Activated CD4-positive, alpha-beta T cell treated with anti-CD3 and anti-CD28 coated beads, Interleukin-2, amount 50 U/mL, for 24 hours (primary cell): Measurements from ENCODE around the gene CSTF2T.
"Not testable (repeated sequence)": the region's sequence is repeated elsewhere in the genome, so short reads cannot be mapped to it uniquely, and the experiment has no call there.

ENCODE experiments used
- DNase-seq, 2 donors: peaks; one replicate each; pipeline ENCODE4 v3.0.0-alpha.2; 2020; ENCODE audit warnings: low read depth in 1 of 2, low spot score in 1 of 2

CSTF2T gene

GRCh38 chr10:51698473-51699063 lies 827 bp downstream of the CSTF2T start:
- DNase-seq = no peak

GRCh38 chr10:51696251-51696650 lies 3.1 kb downstream of the CSTF2T start:
- no peak for DNase-seq

DNA sequence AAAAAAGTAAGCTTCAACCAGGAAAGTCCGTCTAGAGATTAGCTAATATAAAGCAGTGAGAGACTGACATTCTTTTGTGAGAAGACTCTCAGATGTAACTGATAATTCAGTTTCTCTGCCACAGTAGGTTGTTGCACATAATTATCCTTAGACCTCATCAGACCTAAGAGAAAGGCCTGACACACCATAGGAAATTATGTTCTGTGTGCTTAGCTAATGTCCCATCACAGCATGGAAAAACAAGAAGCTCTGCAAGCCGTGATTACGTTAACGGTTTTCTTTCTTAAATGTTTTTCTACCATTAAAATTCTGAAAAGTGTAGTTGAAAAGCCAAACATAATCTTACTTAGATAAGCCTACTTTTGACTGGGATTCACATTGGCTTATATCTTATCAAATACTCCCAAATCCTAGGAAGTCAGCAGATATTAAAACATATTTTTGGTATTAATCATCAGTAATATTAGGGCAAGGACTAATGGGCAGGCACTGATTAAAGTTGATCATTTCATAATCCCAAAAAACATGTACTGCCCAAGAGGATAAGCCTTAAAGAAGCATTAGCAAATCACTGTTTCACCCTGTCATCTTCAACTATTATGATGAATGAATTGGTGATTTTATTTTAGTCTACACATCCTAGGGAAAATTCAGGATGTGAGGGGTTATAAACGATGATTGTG lies 5.2 kb downstream of the CSTF2T start:
- no peak for DNase-seq

GRCh38 chr10:51691135-51691534 lies 8.3 kb downstream of the CSTF2T start:
- DNase-seq = no peak

- no peak for DNase-seq
Measured at GRCh38 chr10:51689536-51689935, 9.9 kb downstream of the CSTF2T start.

GRCh38 chr10:51688826-51689225 lies 10.6 kb downstream of the CSTF2T start:
- not testable (repeated sequence) for DNase-seq

GRCh38 chr10:51687296-51687695 lies 12.1 kb downstream of the CSTF2T start:
- no peak for DNase-seq

GRCh38 chr10:51685768-51686167 lies 13.6 kb downstream of the CSTF2T start:
- no peak for DNase-seq

GRCh38 chr10:51683031-51683691 lies 16.2 kb downstream of the CSTF2T start:
- DNase-seq = no peak

- DNase-seq = no peak
Measured at GRCh38 chr10:51679841-51680240, 19.6 kb downstream of the CSTF2T start.

DNA sequence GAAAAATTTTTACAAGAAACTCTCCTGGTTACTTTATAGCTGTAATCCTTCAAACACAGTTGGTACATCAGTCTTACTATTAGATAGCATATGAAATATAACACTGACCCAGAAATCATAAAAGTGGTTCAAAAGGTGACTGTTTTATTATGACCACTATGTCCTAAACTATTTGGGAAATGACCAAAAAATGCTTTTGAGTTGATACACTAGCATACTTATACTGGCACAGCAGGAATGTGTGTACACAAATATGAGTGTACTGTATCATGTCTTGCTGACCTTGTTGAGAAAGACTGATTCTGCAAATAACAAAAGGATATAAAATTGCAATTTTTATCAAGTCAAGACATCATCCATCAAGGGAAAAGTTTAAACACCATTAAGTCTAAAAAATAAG lies 24.3 kb downstream of the CSTF2T start:
- no peak for DNase-seq

GRCh38 chr10:51672039-51672535 lies 27.3 kb downstream of the CSTF2T start:
- no peak for DNase-seq

- no peak for DNase-seq
Measured at GRCh38 chr10:51669041-51669440, 30.4 kb downstream of the CSTF2T start.

DNA sequence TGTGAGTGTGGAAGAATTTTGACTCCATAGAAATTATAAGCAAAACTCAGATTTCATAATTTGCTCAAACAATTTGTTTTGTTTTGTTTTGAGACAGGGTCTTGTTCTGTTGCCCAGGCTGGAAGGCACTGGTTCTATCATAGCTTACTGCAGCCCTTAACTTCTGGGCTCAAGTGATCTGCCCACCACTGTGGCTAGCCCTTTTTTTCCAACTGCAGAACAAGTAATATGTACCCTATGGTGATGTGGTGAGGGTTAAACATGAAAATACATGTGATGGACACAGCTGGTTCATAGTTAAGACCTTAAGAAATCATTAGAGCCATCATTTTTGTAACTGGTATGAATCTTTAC lies 31.1 kb downstream of the CSTF2T start:
- DNase-seq = no peak

DNA sequence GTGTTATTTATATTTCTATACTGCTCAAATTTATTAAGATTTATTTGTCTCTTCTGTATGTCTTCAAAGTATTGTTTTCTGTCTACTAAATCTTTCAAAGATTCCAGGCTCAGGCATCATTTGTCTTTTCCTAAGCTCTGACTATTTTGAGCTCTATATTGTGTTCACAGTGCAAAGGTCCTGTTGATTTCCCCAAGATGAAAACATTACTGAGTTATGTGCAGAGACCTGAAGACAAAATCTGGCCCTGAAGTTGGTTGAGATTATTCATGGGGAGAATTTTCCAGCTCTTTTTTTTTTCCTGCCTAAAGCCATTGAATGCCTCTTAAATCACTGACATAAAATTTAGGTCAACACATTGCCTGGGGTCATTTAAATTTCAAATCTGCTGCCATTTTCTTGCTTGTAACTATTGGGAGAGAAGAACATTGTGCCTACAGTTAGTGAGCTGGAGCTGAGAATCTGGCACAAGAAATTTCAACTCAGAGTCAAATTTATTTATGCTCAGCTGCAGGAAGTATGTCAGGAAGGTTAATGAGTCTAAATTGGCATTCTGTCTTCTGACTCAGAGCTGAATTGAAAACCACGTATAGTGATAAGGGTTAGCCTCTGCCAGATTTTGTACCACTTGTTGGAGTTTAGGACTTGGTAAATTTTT lies 31.6 kb downstream of the CSTF2T start:
- no peak for DNase-seq

DNA sequence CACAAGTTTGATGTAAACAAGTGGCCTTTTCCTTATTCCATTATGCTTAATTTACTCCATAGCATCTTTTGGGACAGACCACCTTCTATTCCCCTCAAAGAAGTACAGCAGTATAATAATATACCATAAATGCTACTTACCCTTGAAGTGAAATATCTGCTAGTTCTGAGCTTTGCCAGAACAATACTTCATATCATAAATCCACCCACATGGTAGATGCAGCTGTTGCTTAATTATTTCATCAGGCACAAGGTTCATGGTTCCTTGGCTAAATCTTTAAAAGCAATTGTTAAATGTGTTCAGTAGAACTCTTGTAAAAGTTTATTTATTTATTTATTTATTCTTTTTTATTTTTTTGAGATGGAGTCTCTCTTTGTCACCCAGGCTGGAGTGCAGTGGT lies 32.9 kb downstream of the CSTF2T start:
- DNase-seq = no peak

GRCh38 chr10:51663086-51663485 lies 36.3 kb downstream of the CSTF2T start:
- no peak for DNase-seq

GRCh38 chr10:51659344-51659743 lies 40.1 kb downstream of the CSTF2T start:
- no peak for DNase-seq

GRCh38 chr10:51658000-51658399 lies 41.4 kb downstream of the CSTF2T start:
- DNase-seq = no peak

DNA sequence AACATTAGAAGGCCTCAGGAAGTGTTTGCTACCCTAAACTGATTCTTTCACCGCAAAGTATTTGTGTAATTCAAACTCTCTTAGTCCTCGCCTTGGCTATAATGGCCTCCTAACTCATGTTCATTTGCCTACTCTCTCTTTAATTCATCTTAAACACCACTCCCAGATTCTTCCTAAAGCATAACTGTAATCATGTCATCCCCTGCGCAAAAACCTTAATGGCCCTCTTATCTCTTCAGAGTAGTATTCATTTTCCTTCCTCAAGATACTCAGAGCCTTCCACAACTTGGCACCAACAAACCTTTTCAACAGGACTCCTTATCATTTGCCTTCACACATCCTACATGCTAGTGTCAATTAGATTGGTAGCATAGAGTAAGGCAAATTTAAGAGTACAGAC lies 42.9 kb downstream of the CSTF2T start:
- no peak for DNase-seq

GRCh38 chr10:51654918-51655317 lies 44.5 kb downstream of the CSTF2T start:
- DNase-seq = no peak

- no peak for DNase-seq
Measured at GRCh38 chr10:51653025-51653424, 46.4 kb downstream of the CSTF2T start.
